MM.1S (cell line): ENCODE data around the gene LRRTM2.

ENCODE experiments used
- DNase-seq: peaks from one replicate; pipeline ENCODE4 v3.0.0-alpha.2; 2015
- H2AFZ ChIP-seq: fragments of 300-600 bp; sonication (generic); 2 replicates; pipeline ENCODE4 v1.6.0; 2016; ENCODE audit warnings: antibody characterized with exemption, low read length
- H3F3A ChIP-seq: fragments of 300-600 bp; sonication (generic); 2 replicates; pipeline ENCODE4 v1.6.1; 2016; ENCODE audit warnings: mild to moderate bottlenecking, antibody characterized with exemption, low read length, moderate library complexity, mixed read lengths; ENCODE audit not compliant: insufficient read depth
- H3K27ac ChIP-seq: fragments of 300-600 bp; sonication (generic); 2 replicates; pipeline ENCODE4 v1.5.1; 2016; ENCODE audit warnings: mild to moderate bottlenecking, low read length
- H3K27me3 ChIP-seq: fragments of 300-600 bp; sonication (generic); replicated peaks from 2 replicates; pipeline ENCODE4 v1.6.0; 2016; ENCODE audit warnings: low read length; ENCODE audit not compliant: insufficient read depth
- H3K36me3 ChIP-seq: fragments of 300-600 bp; sonication (generic); replicated peaks from 2 replicates; pipeline ENCODE4 v1.6.1; 2016; ENCODE audit warnings: mild to moderate bottlenecking, low read length, mixed read lengths; ENCODE audit not compliant: insufficient read depth
- H3K4me1 ChIP-seq: fragments of 300-600 bp; sonication (generic); 2 replicates; pipeline ENCODE4 v1.6.1; 2016; ENCODE audit warnings: low read length, mixed read lengths
- H3K4me2 ChIP-seq: fragments of 300-600 bp; sonication (generic); 2 replicates; pipeline ENCODE4 v1.6.0; 2016; ENCODE audit warnings: low read depth, low read length
- H3K4me3 ChIP-seq: fragments of 300-600 bp; sonication (generic); 2 replicates; pipeline ENCODE4 v1.5.1; 2016; ENCODE audit warnings: low read length, mixed read lengths
- H3K79me2 ChIP-seq: fragments of 300-600 bp; sonication (generic); 2 replicates; pipeline ENCODE4 v1.6.1; 2016; ENCODE audit warnings: mixed run types, low read length, mixed read lengths
- H3K9ac ChIP-seq: fragments of 300-600 bp; sonication (generic); 2 replicates; pipeline ENCODE4 v1.6.1; 2016; ENCODE audit warnings: low read length, mixed read lengths
- H3K9me2 ChIP-seq: fragments of 300-600 bp; sonication (generic); replicated peaks from 2 replicates; pipeline ENCODE4 v1.6.1; 2016; ENCODE audit warnings: mild to moderate bottlenecking, low read length, mixed read lengths; ENCODE audit not compliant: insufficient read depth
- H3K9me3 ChIP-seq: fragments of 300-600 bp; sonication (generic); replicated peaks from 2 replicates; pipeline ENCODE4 v1.6.1; 2016; ENCODE audit warnings: mild to moderate bottlenecking, low read length, mixed read lengths; ENCODE audit not compliant: insufficient read depth
- H4K20me1 ChIP-seq: fragments of 300-600 bp; sonication (generic); 2 replicates; pipeline ENCODE4 v1.6.1; 2016; ENCODE audit warnings: mild to moderate bottlenecking, low read length, moderate library complexity, mixed read lengths; ENCODE audit not compliant: insufficient read depth
- EZH2 ChIP-seq: fragments of 300-600 bp; sonication (generic); optimal IDR thresholded peaks from 2 replicates; pipeline ENCODE3; 2017; ENCODE audit warnings: low read depth, mild to moderate bottlenecking, antibody characterized with exemption, low read length, mixed read lengths
- EZH2phosphoT487 ChIP-seq: fragments of 300-600 bp; sonication (generic); IDR thresholded peaks from 2 replicates; pipeline ENCODE4 v1.6.1; 2018; ENCODE audit warnings: antibody characterized with exemption, low read length
- TF ChIP-seq, protein P1 (sequence below): fragments of 300-600 bp; sonication (generic); IDR thresholded peaks from 2 replicates; pipeline ENCODE4 v1.5.1; 2016; ENCODE audit warnings: antibody characterized with exemption, low read length, mixed read lengths

LRRTM2 gene

GRCh38 chr5:138912093-138912492 lies 37.0 kb upstream of the LRRTM2 start:
- no peaks in the 10 kb centered on the region for H4K20me1 ChIP-seq
- TF ChIP-seq EZH2, result no peak
- TF ChIP-seq, protein P1, sequence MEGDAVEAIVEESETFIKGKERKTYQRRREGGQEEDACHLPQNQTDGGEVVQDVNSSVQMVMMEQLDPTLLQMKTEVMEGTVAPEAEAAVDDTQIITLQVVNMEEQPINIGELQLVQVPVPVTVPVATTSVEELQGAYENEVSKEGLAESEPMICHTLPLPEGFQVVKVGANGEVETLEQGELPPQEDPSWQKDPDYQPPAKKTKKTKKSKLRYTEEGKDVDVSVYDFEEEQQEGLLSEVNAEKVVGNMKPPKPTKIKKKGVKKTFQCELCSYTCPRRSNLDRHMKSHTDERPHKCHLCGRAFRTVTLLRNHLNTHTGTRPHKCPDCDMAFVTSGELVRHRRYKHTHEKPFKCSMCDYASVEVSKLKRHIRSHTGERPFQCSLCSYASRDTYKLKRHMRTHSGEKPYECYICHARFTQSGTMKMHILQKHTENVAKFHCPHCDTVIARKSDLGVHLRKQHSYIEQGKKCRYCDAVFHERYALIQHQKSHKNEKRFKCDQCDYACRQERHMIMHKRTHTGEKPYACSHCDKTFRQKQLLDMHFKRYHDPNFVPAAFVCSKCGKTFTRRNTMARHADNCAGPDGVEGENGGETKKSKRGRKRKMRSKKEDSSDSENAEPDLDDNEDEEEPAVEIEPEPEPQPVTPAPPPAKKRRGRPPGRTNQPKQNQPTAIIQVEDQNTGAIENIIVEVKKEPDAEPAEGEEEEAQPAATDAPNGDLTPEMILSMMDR, result no peak
- TF ChIP-seq EZH2phosphoT487, result no peak
- no peak overlapping the region for H3K4me2 ChIP-seq
- no peaks in the 10 kb centered on the region for H3K4me1 ChIP-seq
- H3F3A ChIP-seq, result no peaks in the 10 kb centered on the region
- H3K9me2 ChIP-seq, result no peaks in the 10 kb centered on the region
- no peak overlapping the region for H3K9ac ChIP-seq
- no peak overlapping the region for H2AFZ ChIP-seq
- H3K27me3 ChIP-seq, result no peaks in the 10 kb centered on the region
- H3K4me3 ChIP-seq, result no peak overlapping the region
- no peak overlapping the region for H3K27ac ChIP-seq
- H3K9me3 ChIP-seq, result no peaks in the 10 kb centered on the region
- no peaks in the 10 kb centered on the region for H3K79me2 ChIP-seq
- no peaks in the 10 kb centered on the region; the same call in 1 of the 2 replicates for H3K36me3 ChIP-seq
- DNase-seq, result no peak

DNA sequence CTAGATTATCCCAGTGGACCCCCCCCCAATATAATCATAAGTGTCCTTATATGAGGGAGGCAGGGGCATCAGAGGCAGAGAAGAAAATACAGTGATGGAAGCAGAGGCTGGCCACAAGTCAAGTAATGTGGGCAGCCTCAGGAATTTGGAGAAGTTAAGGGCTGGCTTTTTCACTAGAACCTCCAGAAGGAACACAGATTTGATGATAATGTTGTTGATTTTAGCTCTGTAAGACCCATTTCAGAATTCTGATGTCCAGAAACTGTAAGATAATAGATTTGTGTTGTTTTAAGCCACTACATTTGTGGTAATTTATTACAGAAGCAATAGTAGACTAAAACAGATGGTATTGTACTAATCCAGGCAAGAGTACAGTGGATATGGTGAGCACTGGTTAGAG lies 36.3 kb upstream of the LRRTM2 start:
- Histone ChIP-seq H2AFZ (no peak overlapping the region), H3K4me1 (no peaks in the 10 kb centered on the region), H3K79me2 (no peaks in the 10 kb centered on the region), H3K36me3 (no peaks in the 10 kb centered on the region; the same call in 1 of the 2 replicates), H3K4me3 (no peak overlapping the region), H3K9me2 (no peaks in the 10 kb centered on the region), H3K9me3 (no peaks in the 10 kb centered on the region), H3K27me3 (no peaks in the 10 kb centered on the region), H4K20me1 (no peaks in the 10 kb centered on the region), H3K9ac (no peak overlapping the region), H3K27ac (no peak overlapping the region), H3F3A (no peaks in the 10 kb centered on the region), H3K4me2 (no peak overlapping the region)
- no peak for DNase-seq
- no peak for TF ChIP-seq EZH2phosphoT487
- TF ChIP-seq EZH2, result no peak
- TF ChIP-seq, protein P1, result no peak

DNA sequence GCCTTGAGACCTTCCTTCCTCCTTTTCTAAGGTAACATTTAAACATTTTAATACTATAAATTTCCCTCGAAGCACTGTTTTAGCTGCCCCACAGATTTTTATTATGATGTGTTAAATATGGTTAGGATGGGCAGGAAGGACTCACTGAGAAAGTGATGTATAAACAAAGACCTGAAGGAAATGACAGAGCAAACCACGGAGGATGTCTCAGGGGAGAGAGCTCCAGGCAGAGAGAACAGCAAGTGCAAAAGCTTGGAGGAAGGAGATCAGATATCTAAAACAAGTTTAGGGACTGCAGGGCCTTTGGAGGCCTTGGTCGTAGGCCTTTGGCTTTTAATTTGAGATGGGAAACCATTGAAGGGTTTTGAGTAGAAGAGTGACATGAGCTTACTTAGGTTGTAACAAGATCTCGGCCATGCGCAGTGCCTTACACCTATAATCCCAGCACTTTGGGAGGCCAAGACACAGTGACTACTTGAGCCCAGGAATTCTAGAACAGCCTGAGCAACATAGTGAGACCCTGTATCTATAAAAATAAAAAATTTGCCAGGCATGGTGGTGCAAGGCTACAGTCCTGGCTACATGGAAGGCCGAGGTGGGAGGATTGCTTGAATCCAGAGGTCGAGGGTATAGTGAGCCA lies 35.5 kb upstream of the LRRTM2 start:
- DNase-seq, result no peak
- Histone ChIP-seq H3K27me3 (no peaks in the 10 kb centered on the region), H3K79me2 (no peaks in the 10 kb centered on the region), H3K9me3 (no peaks in the 10 kb centered on the region), H3K9me2 (no peaks in the 10 kb centered on the region), H3K4me1 (no peaks in the 10 kb centered on the region), H3K4me2 (no peak overlapping the region), H3F3A (no peaks in the 10 kb centered on the region), H3K27ac (no peak overlapping the region), H4K20me1 (no peaks in the 10 kb centered on the region), H3K36me3 (no peaks in the 10 kb centered on the region; the same call in 1 of the 2 replicates), H3K9ac (no peak overlapping the region), H2AFZ (no peak overlapping the region), H3K4me3 (no peak overlapping the region)
- TF ChIP-seq EZH2phosphoT487, result no peak
- TF ChIP-seq, protein P1, result no peak
